MG63 (cell line): ENCODE results near the gene BRSK2. TPM values are rescaled to one million over a fixed set of nuclear protein-coding genes. Genes with fewer than 3 reads are reported as not detected.

ENCODE experiments used
- DNase-seq: peaks from one replicate; pipeline ENCODE4 v3.0.0-alpha.2; 2020
- H3K27me3 ChIP-seq: fragments of 250-450 bp; sonication (Bioruptor Pico); 2 replicates; pipeline ENCODE4 v1.5.1; 2020; ENCODE audit warnings: mild to moderate bottlenecking, moderate library complexity
- H3K36me3 ChIP-seq: fragments of 250-450 bp; sonication (Bioruptor Pico); 2 replicates; pipeline ENCODE4 v1.5.1; 2020; ENCODE audit warnings: mild to moderate bottlenecking, moderate library complexity
- H3K4me3 ChIP-seq: fragments of 250-450 bp; sonication (Bioruptor Pico); 2 replicates; pipeline ENCODE4 v1.5.1; 2020; ENCODE audit warnings: mild to moderate bottlenecking, moderate library complexity
- H3K9me3 ChIP-seq: fragments of 250-450 bp; sonication (Bioruptor Pico); 2 replicates; pipeline ENCODE4 v1.5.1; 2020; ENCODE audit warnings: mild to moderate bottlenecking, moderate library complexity
- total RNA-seq: library from RNA; depleted of rRNA; stranded (reverse); fragments of >200 nt; shearing (Covaris generic); gene quantifications from 2 replicates; pipeline ENCODE4 v1.2.3, GENCODE V29; 2014; ENCODE audit warnings: low replicate concordance

Gene BRSK2
- total RNA-seq, 1 experiment from 2014 or later: 6.9 TPM

DNA sequence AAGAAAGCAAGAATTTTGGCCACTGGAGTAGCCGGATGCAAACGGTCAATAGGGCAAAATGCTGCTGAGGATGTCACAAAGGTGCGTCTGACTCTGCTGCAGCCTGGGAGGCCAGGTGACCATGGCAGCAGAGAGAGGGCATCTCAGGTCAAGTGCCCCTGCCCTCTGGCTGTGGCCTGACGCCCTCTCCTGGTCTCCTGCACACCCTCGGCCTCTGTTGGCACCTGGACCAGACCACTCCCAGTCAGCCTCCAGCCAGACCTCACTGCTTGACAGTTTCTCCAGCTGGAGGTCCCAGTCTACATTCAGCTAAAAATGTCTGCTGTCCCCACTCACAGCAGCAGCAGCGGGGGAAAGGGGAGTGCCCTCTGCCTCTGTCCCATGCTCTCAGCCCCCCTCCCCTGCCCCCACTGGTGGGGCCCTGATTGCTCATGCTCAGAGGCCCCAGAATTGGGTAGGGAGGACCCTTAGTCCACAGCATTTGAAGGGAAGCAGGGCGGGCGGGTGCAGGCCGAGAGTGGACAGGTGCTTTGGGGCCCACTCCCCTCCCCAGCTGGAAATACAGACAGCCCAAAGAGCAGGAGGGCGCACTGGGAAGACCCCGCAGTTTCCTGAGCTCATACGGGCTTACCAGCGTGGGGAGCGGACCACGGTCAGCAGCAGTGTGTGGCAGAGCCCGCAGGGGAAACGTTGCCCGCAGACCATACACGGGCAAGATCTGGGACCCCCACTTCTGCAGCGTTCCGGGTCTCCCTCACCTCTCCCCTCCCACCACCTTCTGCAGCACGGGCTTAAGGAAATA is 1.6 kb upstream of the BRSK2 start:
- no peak for DNase-seq
- Histone ChIP-seq H3K4me3 (no peak overlapping the region), H3K36me3 (no peaks in the 10 kb centered on the region), H3K27me3 (no peaks in the 10 kb centered on the region), H3K9me3 (no peaks in the 10 kb centered on the region)

DNA sequence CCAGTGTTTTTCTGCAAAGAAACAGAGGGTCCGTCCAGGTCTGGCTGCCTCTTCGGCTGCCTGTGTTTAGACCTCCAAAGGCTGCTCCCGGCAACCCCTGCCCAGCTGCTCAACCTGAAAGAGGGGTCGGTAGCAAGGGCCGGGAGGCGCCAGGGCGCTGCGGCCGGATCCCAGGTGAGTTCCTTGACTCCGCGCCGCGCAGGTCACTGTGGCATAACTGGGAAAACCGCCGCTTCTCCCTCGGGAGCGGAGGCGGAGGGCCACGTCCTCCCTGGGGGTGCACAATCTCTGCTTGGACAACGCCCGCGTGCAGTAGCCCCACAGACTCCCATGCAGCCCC is 1.0 kb upstream of the BRSK2 start:
- Histone ChIP-seq H3K9me3 (no peaks in the 10 kb centered on the region), H3K27me3 (no peaks in the 10 kb centered on the region), H3K4me3 (no peak overlapping the region), H3K36me3 (no peaks in the 10 kb centered on the region)
- DNase-seq: no peak

DNA sequence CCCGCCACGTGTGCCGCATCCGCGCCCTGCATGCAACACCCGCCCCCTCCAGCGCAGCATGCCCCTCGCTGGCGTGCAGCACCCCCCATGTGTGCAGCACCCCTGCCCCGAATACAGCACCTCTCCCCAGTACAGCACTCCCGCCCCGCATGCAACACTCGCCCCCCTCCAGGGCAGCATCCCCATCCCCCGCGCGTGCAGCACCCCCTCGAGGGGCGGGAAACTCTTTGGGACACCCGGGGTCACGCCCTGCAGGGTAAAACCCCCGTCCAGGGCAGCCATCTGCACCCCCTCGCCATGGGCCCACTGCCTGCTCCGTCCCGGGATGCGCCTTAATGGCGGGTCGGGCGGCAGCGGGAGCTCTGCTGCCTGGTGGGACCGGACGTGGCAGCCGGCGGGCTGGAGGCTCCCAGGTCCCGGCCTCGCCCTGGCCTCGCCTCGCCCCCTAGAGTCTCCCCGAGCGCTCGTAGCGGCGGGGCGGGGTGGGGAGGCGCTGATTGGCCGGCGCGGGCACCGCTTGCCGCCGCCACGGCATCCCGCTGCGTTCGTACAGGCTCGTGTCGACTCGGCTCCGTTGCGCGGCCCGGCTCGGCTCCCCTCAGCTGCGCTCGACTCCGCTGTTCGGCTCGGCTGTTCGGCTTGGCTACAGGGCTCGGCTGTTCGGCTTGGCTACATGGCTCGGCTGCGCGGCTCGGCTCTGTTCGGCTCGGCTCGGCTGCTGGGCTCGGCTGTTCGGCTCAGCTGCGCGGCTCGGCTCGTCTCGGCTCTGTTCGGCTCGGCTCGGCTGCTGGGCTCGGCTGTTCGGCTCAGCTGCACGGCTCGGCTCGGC is 417 bp upstream of the BRSK2 start:
- Histone ChIP-seq H3K9me3 (no peaks in the 10 kb centered on the region), H3K4me3 (peak overlapping the region; percentile 45), H3K36me3 (no peaks in the 10 kb centered on the region), H3K27me3 (no peaks in the 10 kb centered on the region)
- peak; percentile 94 for DNase-seq

DNA sequence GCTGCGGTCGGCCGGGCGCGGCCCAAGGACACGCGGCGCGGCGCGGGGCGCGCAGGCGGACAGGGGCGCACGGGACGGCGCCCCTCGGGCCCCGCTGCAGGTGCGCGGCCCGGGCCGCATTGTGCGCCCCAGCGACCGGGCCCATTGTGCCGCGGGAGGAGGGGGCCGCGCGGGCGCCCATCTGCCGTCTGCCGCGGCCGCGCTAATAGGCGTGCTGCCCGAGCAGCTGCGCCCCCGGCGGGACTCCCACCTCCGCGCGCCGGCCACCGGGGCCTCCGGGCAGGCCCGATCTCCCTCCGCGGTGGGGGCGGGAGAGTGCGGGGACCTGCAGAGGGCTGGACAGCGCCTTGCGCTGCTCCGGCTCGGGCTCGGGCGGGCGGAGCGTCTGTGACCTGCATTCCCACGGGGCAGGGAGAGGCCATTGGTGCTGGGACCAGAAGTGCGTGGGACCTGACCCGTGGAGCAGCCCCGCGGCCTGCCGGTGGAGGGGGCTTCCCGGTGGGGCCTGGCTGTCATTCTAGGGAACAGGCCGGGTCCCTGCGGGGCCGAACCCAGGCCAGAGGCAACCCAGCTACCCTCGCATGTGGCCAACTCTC is 933 bp downstream of the BRSK2 start:
- no peaks in the 10 kb centered on the region for H3K9me3 ChIP-seq
- peak; percentile 26 for DNase-seq
- H3K4me3 ChIP-seq: peak overlapping the region; percentile 44
- no peaks in the 10 kb centered on the region for H3K27me3 ChIP-seq
- H3K36me3 ChIP-seq: no peaks in the 10 kb centered on the region

DNA sequence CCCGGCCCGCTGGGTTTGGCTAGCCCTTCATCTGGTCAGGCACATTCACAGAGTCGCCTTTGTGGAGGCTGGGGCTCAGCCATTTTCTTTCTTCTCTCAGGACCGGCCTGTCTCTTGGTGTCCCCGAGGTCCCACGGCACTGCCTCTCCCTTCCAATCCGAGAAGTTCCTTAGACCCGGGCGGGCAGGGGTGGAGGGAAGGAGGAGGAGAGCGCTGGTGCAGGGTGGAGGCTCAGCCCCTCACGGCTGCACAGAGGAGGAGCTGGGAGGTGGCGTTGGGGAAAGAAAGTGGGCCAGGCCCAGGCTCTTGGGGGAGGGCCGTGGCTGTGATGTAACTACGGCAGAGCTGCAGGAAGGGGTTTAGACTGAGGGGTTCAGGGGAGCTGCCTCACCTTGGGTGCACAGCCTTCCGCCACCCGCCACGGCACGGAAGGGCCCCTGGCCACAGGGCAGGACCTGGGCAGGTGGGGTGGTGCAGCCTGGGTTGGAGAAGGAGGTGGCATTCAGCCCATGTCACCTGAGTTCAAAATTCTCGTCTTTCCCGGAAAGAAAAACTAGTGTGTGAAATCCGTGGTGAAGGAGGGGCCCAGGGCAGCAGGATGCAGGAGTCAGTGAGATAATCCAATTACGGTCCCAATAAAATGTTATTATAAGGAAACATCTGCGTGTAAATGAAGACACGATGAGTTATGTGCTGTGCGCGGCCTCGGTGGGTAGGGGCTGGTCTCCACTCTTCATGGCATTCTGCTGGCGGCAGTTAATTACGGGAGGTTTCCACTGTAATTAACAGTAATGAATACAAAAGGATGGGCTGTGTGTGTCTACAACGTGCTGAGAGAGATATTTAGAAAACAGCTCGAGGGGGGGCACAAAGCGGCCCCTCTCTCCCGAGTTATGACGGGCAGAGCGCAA is 1.7 kb downstream of the BRSK2 start:
- Histone ChIP-seq H3K9me3 (no peaks in the 10 kb centered on the region), H3K4me3 (peak overlapping the region; percentile 44), H3K27me3 (no peaks in the 10 kb centered on the region), H3K36me3 (no peaks in the 10 kb centered on the region)
- no peak for DNase-seq

DNA sequence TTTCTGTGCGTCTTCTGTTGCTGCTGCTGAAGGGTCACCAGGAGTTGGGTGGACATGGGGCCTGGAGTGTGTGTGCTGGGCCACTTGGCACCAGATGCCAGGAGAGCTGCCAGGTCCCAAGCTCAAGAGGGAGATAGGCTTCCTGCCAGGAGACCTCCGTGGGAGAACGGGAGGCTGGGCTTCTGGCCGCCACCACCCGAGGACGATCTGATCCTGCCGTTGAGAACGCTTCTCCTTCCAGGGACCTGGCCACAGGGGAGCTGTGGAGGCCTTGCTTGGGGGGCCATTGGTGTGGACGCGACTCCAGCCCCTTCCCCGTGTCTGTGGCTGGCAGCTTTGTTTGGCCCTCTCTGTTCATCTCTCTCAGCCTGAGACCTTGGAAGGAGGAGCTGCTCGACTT is 2.4 kb downstream of the BRSK2 start:
- Histone ChIP-seq H3K4me3 (no peak overlapping the region), H3K36me3 (no peaks in the 10 kb centered on the region), H3K9me3 (no peaks in the 10 kb centered on the region), H3K27me3 (no peaks in the 10 kb centered on the region)
- no peak for DNase-seq

DNA sequence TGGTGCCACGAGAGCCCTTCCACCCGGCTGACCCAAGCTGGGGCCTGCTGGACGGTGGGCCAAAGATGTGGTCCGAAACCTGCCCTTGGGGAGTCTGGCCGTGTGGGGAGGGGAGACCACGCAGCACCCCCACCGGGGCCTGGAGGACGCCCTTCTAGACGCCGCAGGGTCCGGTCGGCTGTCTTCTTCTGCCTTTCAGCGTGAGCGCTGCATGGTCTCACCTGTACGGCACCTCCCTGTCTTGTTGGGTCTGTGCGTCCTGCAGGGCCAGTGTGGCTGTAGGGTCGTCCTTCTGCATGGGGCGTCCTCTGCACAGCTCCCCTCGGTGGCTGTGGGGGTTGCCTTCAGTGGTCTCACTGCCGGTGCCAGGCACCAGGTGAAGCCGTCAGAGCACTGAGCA is 2.8 kb downstream of the BRSK2 start:
- Histone ChIP-seq H3K4me3 (no peak overlapping the region), H3K27me3 (no peaks in the 10 kb centered on the region), H3K9me3 (no peaks in the 10 kb centered on the region), H3K36me3 (no peaks in the 10 kb centered on the region)
- no peak for DNase-seq

DNA sequence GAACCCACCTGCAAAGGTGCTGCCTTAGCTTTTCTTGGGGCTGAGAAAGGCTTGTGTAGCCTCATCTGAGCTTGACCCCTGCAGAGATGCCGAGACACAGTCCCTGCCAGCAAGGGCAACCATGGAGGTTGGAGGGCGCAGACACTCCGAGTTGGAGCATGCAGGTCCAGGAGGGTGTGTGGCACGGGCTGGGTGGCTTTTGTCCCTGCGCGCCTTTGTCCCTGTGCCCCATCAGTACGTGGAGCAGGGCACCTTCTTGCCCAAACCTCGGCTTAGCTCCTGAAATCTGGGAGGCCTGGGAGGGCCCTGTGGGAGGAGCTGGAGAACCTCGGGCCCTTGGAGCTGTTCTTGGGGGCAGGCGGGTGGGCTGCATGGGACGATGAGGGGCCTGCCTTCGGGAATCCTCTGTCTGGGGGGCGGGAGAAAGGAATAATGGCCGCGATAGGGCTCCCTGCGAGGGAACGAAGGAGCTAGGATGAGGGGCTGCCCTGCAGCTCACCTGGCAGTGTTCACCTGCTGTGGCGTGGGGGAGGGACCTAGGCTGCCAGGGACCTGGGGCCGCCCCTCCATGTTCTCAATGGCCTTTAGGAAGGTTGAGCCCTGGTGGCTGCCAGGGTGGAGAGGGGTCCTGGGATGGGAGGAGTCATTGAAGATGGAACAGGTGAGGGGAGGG is 3.4 kb downstream of the BRSK2 start:
- no peaks in the 10 kb centered on the region for H3K9me3 ChIP-seq
- no peaks in the 10 kb centered on the region for H3K36me3 ChIP-seq
- DNase-seq: no peak
- no peak overlapping the region for H3K4me3 ChIP-seq
- no peaks in the 10 kb centered on the region for H3K27me3 ChIP-seq

DNA sequence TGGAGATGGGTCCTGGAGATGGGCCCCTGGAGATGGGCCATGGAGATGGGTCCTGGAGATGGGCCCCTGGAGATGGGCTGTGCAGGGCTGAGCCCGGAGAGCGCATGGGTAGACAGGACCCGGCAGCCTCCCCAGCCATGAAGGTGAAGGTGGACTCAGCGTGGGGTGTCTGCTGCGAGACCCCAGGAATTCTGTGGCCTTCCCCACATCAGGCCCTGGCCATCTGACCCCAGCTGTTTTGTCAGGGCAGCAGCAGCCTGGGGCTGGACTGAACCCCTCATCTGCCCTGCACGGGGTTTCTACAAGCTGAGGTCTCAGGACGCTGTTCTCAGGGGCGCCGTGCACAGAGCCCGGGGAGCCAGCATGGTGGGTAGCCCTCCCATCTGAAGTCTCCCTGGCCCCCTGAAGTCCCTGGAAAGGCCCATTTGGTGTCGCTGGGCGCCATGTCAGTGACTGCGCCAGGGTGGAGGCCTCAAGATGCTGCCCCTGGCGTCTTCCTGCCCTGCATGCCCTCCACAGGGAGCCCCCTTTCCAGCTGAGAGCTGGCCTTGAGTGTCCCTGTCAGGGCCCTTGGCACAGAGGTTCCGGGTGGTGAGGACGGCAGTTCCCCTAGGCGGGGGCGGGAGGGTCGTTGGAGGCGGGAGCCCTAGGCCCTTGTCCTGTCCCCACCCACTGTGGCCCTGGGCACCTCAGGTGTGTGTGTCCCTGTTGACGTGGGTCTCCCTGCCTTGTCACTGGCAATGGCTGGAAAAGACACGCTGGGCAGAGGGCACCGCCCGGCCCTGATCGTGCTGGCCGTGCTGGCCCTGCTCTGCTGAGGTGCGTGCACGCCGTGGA is 5.4 kb downstream of the BRSK2 start:
- no peaks in the 10 kb centered on the region for H3K27me3 ChIP-seq
- no peak for DNase-seq
- no peaks in the 10 kb centered on the region for H3K36me3 ChIP-seq
- H3K4me3 ChIP-seq: no peak overlapping the region
- no peaks in the 10 kb centered on the region for H3K9me3 ChIP-seq

DNA sequence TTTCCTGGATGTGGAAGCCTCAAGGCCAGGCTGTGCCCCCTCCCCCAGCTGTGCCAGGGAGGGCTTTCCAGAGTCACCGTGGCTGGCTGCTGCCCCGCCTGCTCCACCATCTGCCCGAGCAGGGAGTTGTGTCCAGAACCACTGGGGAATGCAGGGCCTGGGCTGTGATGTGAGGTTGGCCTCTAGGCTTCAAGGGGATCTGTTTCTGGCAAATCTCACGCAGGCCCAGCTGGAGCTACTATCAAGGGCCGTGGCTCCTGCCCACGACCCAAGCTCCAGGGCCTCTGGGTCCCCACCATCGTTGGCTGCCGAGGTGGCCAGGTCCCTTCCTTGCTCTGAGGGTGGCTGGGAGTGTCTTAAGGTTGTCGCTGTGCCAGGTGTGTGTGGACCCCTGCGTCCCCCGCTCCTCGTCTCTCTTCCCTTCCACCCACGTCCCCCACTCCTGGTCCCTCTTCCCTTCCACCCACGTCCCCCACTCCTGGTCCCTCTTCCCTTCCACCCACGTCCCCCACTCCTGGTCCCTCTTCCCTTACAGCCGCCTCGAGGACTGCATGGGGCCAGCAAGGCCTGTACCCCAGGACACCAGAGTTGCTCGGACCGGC is 6.1 kb downstream of the BRSK2 start:
- no peak for DNase-seq
- Histone ChIP-seq H3K36me3 (no peaks in the 10 kb centered on the region), H3K27me3 (no peaks in the 10 kb centered on the region), H3K9me3 (no peaks in the 10 kb centered on the region), H3K4me3 (no peak overlapping the region)

DNA sequence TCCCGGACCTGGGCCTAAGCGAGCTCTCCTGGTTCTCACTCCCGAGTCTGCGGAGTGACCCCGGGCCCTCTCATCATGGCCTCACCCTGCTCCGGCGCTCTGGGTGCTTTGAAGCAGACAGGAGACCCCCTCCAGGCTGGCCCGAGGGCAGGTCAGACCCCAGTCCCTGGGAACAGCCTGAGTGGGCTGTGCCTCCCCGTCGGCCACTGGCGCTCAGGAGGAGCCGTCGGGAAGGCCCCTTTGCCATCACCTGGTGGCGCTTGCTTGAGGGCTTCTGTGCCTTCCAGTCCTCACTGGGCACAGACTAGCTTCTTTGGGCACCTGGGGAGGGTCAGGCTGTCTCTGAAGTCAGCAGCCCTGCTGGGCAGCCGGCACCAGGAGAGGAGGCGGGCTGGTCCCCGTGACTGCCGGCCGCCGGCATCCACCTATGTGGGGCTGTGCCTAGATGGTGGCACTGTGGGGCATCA is 6.7 kb downstream of the BRSK2 start:
- Histone ChIP-seq H3K36me3 (no peaks in the 10 kb centered on the region), H3K27me3 (no peaks in the 10 kb centered on the region), H3K9me3 (no peaks in the 10 kb centered on the region), H3K4me3 (no peak overlapping the region)
- DNase-seq: no peak

DNA sequence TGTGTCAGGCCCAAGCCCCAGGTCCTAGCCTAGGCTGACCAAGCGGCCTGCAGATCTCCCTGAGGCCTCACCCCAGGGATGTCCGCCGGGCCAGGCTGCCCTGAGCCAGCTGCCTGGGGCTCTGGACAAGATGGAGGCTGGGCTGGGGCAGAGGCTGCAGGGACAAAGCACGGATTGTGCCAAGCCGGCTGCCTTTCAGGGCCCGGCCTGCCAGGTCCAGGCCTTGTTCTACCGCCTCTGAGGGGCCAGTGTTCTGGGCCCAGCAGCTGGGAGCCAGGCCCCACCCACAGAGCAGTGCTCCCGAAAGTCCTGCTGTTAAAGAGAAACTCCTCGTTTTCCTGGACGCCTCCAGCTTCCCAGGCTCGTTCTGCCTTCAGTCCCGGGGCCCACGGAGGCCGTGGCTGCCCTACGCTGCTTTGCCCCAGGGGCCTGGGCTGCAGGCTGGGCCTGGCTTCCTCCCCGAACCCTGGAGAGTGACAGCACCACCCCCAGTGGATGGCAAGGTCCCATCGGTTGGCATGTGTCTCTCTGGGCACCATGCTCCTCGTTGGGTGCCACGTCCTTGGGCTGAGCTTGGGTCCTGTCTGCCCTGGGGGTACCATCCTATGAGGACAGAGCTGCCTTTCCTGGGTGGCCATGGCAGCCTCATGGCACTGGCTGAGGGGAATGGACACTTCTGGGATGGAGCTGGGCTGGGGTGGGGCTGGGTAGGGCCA is 7.6 kb downstream of the BRSK2 start:
- H3K27me3 ChIP-seq: no peaks in the 10 kb centered on the region
- no peak for DNase-seq
- no peak overlapping the region for H3K4me3 ChIP-seq
- H3K36me3 ChIP-seq: no peaks in the 10 kb centered on the region
- no peaks in the 10 kb centered on the region for H3K9me3 ChIP-seq

DNA sequence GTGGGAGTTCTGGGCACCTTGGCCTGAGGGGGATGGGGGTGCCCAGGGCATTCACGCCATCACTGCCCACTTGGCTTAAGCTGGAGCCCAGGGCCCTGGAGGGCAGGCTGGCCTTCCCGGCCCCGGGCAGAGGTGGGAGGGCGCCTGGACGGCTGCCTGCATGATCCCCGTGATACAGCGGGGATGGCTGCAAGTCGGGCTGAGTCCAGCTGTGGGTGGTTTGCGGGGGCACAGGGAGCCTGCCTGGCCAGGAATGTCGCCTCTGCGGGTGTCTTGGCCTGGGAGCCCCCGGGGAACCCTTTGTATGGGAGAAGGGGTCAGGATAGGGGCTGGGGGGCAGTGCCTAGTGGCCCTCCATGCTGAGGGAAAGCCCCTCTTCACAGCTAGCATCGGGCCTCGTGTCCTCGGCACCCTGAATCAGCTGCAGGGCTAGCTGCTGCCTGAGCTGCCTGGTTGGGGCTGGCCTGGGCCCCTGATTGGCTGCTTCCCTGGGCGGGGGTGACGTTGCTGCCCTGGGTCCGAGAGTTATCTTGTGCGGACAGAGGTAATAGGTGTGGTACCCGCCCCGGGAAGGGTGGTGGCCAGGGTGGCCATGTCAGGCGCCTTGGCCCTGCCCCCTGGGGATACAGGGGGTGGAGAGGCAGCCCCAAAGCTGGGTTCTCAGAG is 8.3 kb downstream of the BRSK2 start:
- no peaks in the 10 kb centered on the region for H3K27me3 ChIP-seq
- no peak for DNase-seq
- H3K9me3 ChIP-seq: no peaks in the 10 kb centered on the region
- no peaks in the 10 kb centered on the region for H3K36me3 ChIP-seq
- H3K4me3 ChIP-seq: no peak overlapping the region
